NT2/D1 (cell line): ENCODE data around the gene LRBA.
"Not testable (repeated sequence)": the region's sequence is repeated elsewhere in the genome, so short reads cannot be mapped to it uniquely, and the experiment has no call there.

Experiments
- DNase-seq: peaks from one replicate; pipeline ENCODE4 v3.0.0-alpha.2; 2011; ENCODE audit warnings: low read depth, low spot score
- H3K27me3 ChIP-seq: 2 replicates; pipeline ENCODE4 v1.6.0; 2011; ENCODE audit warnings: mild to moderate bottlenecking; ENCODE audit not compliant: insufficient read length, insufficient read depth
- H3K36me3 ChIP-seq: 2 replicates; pipeline ENCODE4 v1.6.1; 2011; ENCODE audit warnings: mild to moderate bottlenecking, low read length, mixed read lengths; ENCODE audit not compliant: insufficient read depth, insufficient read length
- H3K4me1 ChIP-seq: 2 replicates; pipeline ENCODE4 v1.5.1; 2011; ENCODE audit not compliant: insufficient read depth, insufficient read length
- H3K4me3 ChIP-seq: 2 replicates; pipeline ENCODE4 v1.5.1; 2011; ENCODE audit warnings: low read depth; ENCODE audit not compliant: insufficient read length
- H3K9ac ChIP-seq: 2 replicates; pipeline ENCODE4 v1.6.0; 2011; ENCODE audit warnings: low read depth; ENCODE audit not compliant: insufficient read length
- H3K9me3 ChIP-seq: 2 replicates; pipeline ENCODE4 v1.5.1; 2011; ENCODE audit warnings: mild to moderate bottlenecking, low read length; ENCODE audit not compliant: insufficient read depth
- SUZ12 ChIP-seq: IDR thresholded peaks from 2 replicates; pipeline ENCODE4 v1.6.1; 2011; ENCODE audit not compliant: insufficient read length, insufficient read depth; ENCODE audit errors: extremely low read depth
- YY1 ChIP-seq: IDR thresholded peaks from 2 replicates; pipeline ENCODE4 v1.6.1; 2011; ENCODE audit not compliant: insufficient read length, insufficient read depth
- ZNF274 ChIP-seq: IDR thresholded peaks from 2 replicates; pipeline ENCODE4 v1.6.1; 2011; ENCODE audit warnings: mild to moderate bottlenecking, low read depth, low read length

LRBA gene

DNA sequence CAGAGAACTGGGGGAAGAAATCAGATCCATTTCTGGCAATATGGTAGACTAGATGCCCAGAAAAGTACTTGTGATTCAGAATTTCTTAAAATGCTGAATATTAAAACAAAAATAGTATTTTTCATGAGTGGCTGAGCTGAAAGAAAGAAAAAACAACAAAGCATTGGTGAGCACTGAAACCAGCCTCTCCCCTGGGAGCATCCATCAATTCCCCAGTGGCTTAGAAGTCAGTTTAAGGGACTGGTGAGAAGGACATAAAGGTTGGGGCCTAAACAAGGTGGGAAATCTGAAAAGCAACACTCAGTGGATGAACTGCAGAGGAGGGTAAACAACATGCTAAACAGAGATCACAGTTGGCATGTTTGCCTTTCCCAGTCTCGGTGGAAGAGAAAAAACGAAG is 20.4 kb downstream of the LRBA start:
- Histone ChIP-seq H3K4me3 (no peak overlapping the region), H3K4me1 (no peaks in the 10 kb centered on the region), H3K36me3 (no peaks in the 10 kb centered on the region), H3K9me3 (no peaks in the 10 kb centered on the region), H3K9ac (no peak overlapping the region), H3K27me3 (no peaks in the 10 kb centered on the region)
- no peak for DNase-seq
- no peak for TF ChIP-seq SUZ12
- TF ChIP-seq YY1, result no peak
- TF ChIP-seq ZNF274, result no peak

DNA sequence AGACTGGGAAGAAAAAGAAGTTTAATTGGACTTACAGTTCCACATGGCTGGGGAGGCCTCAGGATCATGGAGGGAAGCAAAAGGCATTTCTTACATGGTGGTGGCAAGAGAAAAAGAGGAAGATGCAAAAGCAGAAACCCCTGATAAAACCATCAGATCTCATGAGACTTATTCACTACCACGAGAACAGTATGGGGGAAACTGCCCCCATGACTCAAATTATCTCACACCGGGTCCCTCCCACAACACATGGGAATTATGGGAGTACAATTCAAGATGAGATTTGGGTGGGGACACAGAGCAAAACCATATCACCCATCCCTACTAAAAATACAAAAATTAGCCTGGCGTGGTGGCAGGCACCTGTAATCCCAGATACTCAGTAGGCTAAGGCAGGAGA is 21.5 kb downstream of the LRBA start:
- not testable (repeated sequence) for DNase-seq, H3K4me1 ChIP-seq, H3K36me3 ChIP-seq, H3K9me3 ChIP-seq, H3K9ac ChIP-seq, H3K4me3 ChIP-seq, H3K27me3 ChIP-seq

DNA sequence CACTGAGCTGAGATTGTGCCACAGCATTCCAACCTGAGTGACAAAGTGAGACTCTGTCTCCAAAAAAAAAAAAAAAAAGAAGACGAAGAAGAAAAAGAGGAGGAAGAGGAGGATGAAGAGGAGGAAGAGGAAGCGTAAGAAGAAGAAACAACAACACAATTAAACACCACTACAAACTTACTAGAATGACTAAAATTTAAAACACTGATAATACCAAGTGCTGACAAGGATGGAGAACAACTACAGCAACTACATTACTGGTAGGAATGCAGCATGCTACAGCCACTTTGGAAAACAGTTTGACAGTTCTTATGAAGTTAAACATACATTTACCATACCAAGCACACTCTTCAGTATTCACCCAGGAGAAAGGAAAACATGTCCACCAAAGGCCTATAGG is 24.1 kb downstream of the LRBA start:
- DNase-seq, result no peak
- H3K4me3 ChIP-seq, result no peak overlapping the region
- H3K36me3 ChIP-seq, result no peaks in the 10 kb centered on the region
- no peaks in the 10 kb centered on the region for H3K27me3 ChIP-seq
- TF ChIP-seq SUZ12 (no peak), YY1 (no peak), ZNF274 (no peak)
- no peak overlapping the region for H3K9ac ChIP-seq
- H3K9me3 ChIP-seq, result no peaks in the 10 kb centered on the region
- H3K4me1 ChIP-seq, result no peaks in the 10 kb centered on the region

DNA sequence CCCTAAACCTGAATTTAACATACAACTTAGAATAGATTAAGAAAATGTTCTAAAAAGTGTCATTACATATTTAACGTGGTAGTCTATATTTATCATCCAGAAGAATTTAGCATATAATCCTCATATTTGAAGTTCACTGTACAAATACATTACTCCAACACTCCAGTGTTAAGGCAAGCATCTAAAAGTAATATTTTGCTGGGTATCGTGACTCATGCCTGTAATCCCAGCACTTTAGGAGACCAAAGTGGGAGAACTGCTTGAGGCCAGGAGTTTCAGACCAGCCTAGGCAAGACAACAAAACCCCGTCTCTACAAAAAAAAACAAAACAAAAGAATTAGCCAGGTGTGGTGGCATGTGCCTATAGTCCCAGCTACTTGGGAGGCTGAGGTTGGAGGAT is 24.8 kb downstream of the LRBA start:
- Histone ChIP-seq H3K9me3 (no peaks in the 10 kb centered on the region), H3K27me3 (no peaks in the 10 kb centered on the region), H3K36me3 (no peaks in the 10 kb centered on the region), H3K9ac (no peak overlapping the region), H3K4me3 (no peak overlapping the region), H3K4me1 (no peaks in the 10 kb centered on the region)
- no peak for DNase-seq
- TF ChIP-seq SUZ12 (no peak), ZNF274 (no peak), YY1 (no peak)

DNA sequence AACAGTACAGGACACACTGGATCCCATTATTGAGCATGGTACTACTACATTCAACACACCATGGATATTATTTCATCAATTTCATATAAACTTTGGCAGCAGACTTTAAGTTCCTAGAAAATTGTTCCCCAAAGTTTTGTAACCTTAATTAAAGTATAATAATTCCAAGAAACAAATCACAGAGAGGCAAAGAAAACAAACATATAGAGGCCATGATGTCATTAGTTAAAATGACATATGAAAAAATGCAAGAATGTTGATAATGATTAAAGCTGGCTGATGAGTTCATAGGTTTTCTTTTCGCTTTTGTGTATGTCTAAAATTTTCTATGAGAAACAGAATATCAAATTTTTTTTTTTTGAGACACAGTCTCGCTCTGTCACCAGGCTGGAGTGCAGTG is 26.8 kb downstream of the LRBA start:
- no peaks in the 10 kb centered on the region for H3K36me3 ChIP-seq
- H3K9me3 ChIP-seq, result no peaks in the 10 kb centered on the region
- no peak for TF ChIP-seq SUZ12
- no peak for TF ChIP-seq YY1
- TF ChIP-seq ZNF274, result no peak
- no peak overlapping the region for H3K9ac ChIP-seq
- no peak overlapping the region for H3K4me3 ChIP-seq
- DNase-seq, result no peak
- H3K4me1 ChIP-seq, result no peaks in the 10 kb centered on the region
- no peaks in the 10 kb centered on the region for H3K27me3 ChIP-seq

DNA sequence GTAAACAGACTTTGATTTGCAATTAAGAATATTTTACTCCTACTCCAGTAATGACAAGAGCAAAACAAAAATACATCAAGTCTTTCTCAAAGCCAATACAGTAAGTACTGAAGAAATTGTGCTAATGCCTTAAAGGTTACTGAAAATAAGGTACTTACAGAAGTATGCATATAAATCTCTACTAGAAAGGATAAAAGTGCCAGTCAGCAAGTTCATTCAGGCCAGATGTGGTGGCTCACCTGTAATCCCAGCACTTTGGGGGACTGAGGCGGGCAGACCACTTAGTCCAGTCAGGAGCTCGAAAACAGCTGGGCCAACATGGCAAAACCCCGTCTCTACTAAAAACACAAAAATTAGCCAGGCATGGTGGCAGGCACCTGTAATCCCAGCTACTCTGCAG is 27.9 kb downstream of the LRBA start:
- H3K9ac ChIP-seq, result no peak overlapping the region
- no peak for TF ChIP-seq YY1
- H3K9me3 ChIP-seq, result no peaks in the 10 kb centered on the region
- H3K27me3 ChIP-seq, result no peaks in the 10 kb centered on the region
- no peak for DNase-seq
- H3K4me3 ChIP-seq, result no peak overlapping the region
- no peaks in the 10 kb centered on the region for H3K4me1 ChIP-seq
- H3K36me3 ChIP-seq, result no peaks in the 10 kb centered on the region

DNA sequence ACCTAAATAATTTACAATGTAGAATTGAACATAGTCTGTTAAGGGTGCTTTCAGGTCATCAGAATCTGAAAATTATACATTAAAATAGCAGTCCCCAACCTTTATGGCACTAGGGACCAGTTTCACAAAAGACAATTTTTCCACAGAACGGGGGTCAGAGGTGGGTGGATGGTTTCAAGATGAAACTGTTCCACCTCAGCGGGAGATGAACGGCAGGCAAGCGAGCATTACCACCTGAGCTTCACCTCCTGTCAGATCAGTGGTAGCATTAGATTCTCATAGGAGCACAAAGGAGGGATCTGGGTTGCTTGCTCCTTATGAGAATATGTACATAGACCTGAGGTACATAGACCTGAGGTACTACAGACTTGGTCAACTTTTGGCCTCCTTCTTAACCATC is 29.0 kb downstream of the LRBA start:
- Histone ChIP-seq H3K4me1 (no peaks in the 10 kb centered on the region), H3K9ac (no peak overlapping the region), H3K9me3 (no peaks in the 10 kb centered on the region), H3K27me3 (no peaks in the 10 kb centered on the region), H3K36me3 (no peaks in the 10 kb centered on the region), H3K4me3 (no peak overlapping the region)
- no peak for TF ChIP-seq ZNF274
- TF ChIP-seq YY1, result no peak
- no peak for TF ChIP-seq SUZ12
- no peak for DNase-seq

DNA sequence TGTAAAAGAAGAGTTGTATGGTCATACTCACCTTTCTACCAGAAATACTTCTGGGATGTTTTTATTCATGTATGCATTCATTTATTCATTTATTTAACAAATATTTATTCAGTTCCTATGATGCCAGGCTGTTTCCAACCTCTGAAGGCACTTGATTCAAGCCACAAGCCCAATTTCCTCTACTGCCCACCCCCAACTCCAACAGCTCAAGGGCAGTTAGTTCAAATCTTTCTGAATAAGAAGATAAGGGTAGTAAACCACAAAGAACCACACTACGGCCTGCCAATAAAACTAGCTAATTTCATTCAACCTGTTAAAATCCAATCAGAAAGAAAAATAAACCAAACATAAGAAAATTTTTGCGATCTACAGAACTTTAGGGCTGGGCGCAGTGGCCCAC is 31.2 kb downstream of the LRBA start:
- no peaks in the 10 kb centered on the region for H3K4me1 ChIP-seq
- TF ChIP-seq ZNF274 (no peak), SUZ12 (no peak), YY1 (no peak)
- no peaks in the 10 kb centered on the region for H3K9me3 ChIP-seq
- no peak overlapping the region for H3K9ac ChIP-seq
- no peak overlapping the region for H3K4me3 ChIP-seq
- no peaks in the 10 kb centered on the region for H3K36me3 ChIP-seq
- no peaks in the 10 kb centered on the region for H3K27me3 ChIP-seq
- no peak for DNase-seq
